ENCODE measurements around the gene OS9. TPM values are rescaled to one million over a fixed set of nuclear protein-coding genes. Genes with fewer than 3 reads are reported as not detected.

OS9 gene
- total RNA-seq, 2 donors from 2014 or later, result 167 to 213 TPM

DNA sequence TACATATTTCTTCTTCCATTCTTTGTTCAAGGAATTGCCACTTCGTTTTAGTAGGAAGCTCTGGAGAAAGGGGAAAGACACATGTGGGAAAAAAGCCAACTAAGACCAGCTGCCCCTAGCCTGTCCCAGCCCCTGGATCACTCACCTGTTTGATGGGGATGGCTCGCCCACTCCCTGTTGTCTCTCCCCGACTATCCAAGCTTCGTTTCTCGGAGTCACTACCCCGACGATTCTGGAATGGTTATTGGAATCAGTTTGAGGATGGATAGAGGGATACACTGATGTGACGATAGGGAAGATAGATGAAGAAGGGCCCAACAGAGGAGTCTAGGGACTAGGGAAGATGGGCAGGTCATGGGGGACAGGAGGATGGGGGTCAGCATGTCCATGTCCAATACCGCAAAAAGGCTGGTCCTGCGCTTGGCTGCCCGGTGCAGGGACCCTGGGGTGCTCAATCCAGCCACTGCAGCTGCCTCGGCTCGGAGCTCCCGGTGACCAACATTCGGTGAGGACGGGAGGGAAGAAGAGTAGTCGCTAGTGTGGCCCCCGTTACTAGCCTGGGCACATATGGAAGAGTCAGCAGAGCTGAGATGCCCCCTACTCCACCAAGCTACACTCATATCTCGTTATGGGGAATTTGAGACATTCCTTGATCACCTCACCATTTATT, 37.6 kb downstream of the OS9 start:
- Histone ChIP-seq H3K27me3 (peaks cover 0 to 16% of the 10 kb centered on the region in 2 donors), H3K4me3 (no peak overlapping the region), H3K27ac (no peak overlapping the region), H3K9me3 (no peaks in the 10 kb centered on the region), H3K36me3 (replicated peaks in 1 of 2; ENCODE audit: insufficient read depth in 1 of 2, low read depth in 2 of 2) (no peaks in the 10 kb centered on the region), H3K4me1 (peaks cover 23% of the 10 kb centered on the region)
- ATAC-seq (no peak), DNase-seq (no peak)
- TF ChIP-seq POLR2A (IDR thresholded peaks at IDR 0.05), result no peak
- TF ChIP-seq, protein P1, sequence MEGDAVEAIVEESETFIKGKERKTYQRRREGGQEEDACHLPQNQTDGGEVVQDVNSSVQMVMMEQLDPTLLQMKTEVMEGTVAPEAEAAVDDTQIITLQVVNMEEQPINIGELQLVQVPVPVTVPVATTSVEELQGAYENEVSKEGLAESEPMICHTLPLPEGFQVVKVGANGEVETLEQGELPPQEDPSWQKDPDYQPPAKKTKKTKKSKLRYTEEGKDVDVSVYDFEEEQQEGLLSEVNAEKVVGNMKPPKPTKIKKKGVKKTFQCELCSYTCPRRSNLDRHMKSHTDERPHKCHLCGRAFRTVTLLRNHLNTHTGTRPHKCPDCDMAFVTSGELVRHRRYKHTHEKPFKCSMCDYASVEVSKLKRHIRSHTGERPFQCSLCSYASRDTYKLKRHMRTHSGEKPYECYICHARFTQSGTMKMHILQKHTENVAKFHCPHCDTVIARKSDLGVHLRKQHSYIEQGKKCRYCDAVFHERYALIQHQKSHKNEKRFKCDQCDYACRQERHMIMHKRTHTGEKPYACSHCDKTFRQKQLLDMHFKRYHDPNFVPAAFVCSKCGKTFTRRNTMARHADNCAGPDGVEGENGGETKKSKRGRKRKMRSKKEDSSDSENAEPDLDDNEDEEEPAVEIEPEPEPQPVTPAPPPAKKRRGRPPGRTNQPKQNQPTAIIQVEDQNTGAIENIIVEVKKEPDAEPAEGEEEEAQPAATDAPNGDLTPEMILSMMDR (IDR thresholded peaks at IDR 0.05), result no peak
- intact Hi-C loops (cut with DNase I), result no loop called here
- 68 to 77% methylated on average over 19 of the region's 19 CpGs for WGBS, 2 donors

- intact Hi-C loops (cut with DNase I), result no loop called here
- Histone ChIP-seq H3K36me3 (replicated peaks in 1 of 2; ENCODE audit: insufficient read depth in 1 of 2, low read depth in 2 of 2) (no peaks in the 10 kb centered on the region), H3K9me3 (no peaks in the 10 kb centered on the region), H3K27me3 (peaks cover 0 to 23% of the 10 kb centered on the region in 2 donors), H3K27ac (no peak overlapping the region), H3K4me1 (peaks cover 23% of the 10 kb centered on the region), H3K4me3 (no peak overlapping the region)
- ATAC-seq (no peak), DNase-seq (no peak)
- 70 to 74% methylated on average over 4 of the region's 4 CpGs for WGBS, 2 donors
- no peak for TF ChIP-seq POLR2A (IDR thresholded peaks at IDR 0.05)
- TF ChIP-seq, protein P1 (IDR thresholded peaks at IDR 0.05), result no peak
These were observed 38.3 kb downstream of the OS9 start for GRCh38 chr12:57732270-57732669.

DNA sequence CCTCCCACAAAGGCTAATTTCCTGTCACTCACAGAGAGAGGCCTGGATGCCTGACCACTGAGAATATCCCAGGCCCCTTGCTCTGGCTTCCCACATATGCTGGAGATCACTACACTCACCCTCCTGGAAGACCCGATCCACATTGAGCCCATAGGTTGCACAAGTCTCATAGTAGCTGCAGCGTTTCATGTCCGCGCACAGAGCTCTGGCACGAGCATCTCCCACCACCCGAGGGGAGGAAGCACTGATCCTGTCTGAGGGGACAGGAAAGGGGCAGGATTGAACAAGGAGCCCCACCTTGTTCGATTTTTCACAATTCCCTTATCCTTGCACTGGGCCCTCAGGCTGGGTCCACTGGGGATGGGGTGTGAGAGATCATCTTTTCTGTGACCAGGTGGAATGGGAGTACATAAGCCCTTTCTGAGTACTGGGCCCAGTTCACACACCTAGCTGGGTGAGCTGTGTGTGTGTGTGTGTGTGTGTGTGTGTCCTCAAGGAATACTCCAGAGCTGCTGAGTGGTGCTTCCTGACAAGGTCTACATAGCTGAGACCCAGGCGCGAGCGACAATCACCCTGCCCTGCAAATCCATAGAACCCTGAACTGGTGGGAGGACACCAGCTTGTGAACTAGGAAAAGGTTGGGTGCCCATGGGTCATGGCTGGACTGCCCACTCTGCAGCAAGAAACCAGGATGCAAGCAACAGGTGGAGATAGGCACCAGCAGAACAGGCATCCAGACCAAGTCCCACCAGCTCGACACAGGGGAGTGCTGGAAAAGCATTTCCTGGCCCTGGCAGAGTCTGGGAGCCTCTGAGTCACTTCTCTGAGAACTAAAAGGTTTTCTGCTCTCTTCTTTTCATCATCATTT, 39.0 kb downstream of the OS9 start:
- ATAC-seq (no peak), DNase-seq (no peak)
- 73 to 78% methylated on average over 11 of the region's 11 CpGs for WGBS, 2 donors
- intact Hi-C loops (cut with DNase I), result no loop called here
- Histone ChIP-seq H3K27ac (no peak overlapping the region), H3K4me1 (peaks cover 23% of the 10 kb centered on the region), H3K27me3 (peaks cover 6 to 30% of the 10 kb centered on the region in 2 donors), H3K36me3 (replicated peaks in 1 of 2; ENCODE audit: insufficient read depth in 1 of 2, low read depth in 2 of 2) (no peaks in the 10 kb centered on the region), H3K4me3 (no peak overlapping the region), H3K9me3 (no peaks in the 10 kb centered on the region)
- TF ChIP-seq POLR2A (IDR thresholded peaks at IDR 0.05), result no peak
- TF ChIP-seq, protein P1 (IDR thresholded peaks at IDR 0.05), result no peak

GRCh38 chr12:57733928-57734327, 40.0 kb downstream of the OS9 start:
- peaks cover 31% of the 10 kb centered on the region for H3K4me1 ChIP-seq
- intact Hi-C loops (cut with DNase I), result no loop called here
- no peaks in the 10 kb centered on the region for H3K9me3 ChIP-seq
- 70 to 76% methylated on average over 4 to 6 of the region's 6 CpGs for WGBS, 2 donors
- H3K4me3 ChIP-seq, result no peak overlapping the region
- TF ChIP-seq, protein P1 (IDR thresholded peaks at IDR 0.05), result no peak
- no peak for TF ChIP-seq POLR2A (IDR thresholded peaks at IDR 0.05)
- H3K36me3 ChIP-seq (replicated peaks in 1 of 2; ENCODE audit: insufficient read depth in 1 of 2, low read depth in 2 of 2), result no peaks in the 10 kb centered on the region
- DNase-seq (no peak), ATAC-seq (no peak)
- H3K27ac ChIP-seq, result no peak overlapping the region
- peaks cover 11 to 40% of the 10 kb centered on the region in 2 donors for H3K27me3 ChIP-seq

All from body of pancreas (tissue), 4 donors.